CD4-positive, alpha-beta T cell treated with Interleukin-21 for 1 hour (primary cell): Measurements from ENCODE around the gene DNAJC30.
A peak's percentile ranks its signal among the peaks of the same experiment; 100 is the strongest.
"Not testable (repeated sequence)": the region's sequence is repeated elsewhere in the genome, so short reads cannot be mapped to it uniquely, and the experiment has no call there.

Experiments used
- DNase-seq: peaks from one replicate; pipeline ENCODE4 v3.0.0-alpha.2; 2020

Gene DNAJC30

DNA sequence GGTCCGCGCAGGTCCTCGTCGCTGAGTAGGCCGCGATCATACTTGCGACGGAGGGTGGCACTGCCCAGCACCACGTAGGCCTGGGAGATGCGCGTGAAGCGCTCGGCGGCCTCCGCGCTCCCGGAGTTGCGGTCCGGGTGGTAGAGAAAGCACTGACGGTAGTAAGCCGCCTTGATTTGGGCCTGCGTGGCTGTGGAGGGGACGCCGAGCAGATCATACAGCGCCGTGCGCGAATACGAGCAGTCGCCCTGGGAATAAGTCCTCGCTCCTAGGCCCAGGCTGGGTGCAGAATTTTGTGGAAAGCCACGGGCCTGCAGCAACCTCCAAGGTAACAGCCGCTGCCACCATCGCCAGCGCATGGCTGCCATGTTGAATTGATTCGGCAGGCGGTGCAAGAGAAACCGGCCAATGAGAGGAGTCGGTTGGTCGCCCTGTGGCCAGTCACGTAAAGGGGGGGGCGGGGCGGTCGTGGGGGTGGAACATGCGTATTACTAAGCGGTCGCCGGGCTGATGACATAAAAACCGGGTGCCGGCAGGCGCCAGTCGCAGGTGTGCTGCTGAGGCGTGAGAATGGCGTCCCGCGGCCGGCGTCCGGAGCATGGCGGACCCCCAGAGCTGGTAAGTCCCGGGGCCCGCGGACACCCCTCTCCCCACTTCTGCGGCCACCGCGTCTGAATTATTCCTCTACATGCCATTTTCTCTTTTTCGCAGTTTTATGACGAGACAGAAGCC lies at the start of gene DNAJC30, which contains the start of gene BUD23:
Gene DNAJC30 (minus strand): TSS at position 398 of the 732 bp plus-strand sequence. CDS start 30 bp downstream, at position 368.
Gene BUD23 (plus strand): TSS at position 542 of the 732 bp plus-strand sequence. CDS start 29 bp downstream, at position 571.
- peak; percentile 96 for DNase-seq

DNA sequence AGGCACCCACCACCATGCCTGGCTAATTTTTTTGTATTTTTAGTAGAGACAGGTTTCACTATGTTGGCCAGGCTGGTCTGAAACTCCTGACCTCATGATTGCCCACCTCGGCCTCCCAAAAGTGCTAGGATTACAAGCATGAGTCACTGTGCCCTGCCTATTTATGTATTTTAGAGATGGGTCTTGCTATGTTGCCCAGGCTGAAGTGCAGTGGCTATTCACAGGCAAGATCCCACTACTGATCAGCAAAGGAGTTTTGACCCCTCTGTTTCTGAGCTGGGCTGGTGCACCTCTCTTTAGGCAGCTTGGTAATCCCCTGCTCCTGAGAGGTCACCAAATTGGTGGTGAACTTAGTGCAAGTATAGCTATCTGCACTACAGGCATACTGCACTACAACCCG lies 49.1 kb upstream of the DNAJC30 start:
- no peak for DNase-seq

DNA sequence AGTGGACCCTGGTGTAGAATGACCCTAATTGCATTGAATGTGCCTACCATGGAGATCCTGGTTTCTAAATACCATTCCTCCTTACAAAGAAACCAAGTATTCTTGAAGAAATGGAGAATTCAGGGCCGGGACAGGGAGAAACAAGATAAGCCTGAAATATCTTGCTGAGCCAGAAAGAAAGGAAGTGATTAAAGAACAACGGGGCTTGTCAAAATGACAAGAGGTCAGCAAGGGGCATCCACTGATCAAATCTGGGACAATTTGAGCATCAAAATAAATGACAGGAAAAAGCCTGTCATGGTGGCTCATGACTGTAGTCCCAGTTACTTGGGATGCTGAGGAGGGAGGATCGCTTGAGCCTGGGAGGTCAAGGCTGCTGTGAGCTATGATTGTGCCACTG lies 47.2 kb upstream of the DNAJC30 start:
- no peak for DNase-seq

DNA sequence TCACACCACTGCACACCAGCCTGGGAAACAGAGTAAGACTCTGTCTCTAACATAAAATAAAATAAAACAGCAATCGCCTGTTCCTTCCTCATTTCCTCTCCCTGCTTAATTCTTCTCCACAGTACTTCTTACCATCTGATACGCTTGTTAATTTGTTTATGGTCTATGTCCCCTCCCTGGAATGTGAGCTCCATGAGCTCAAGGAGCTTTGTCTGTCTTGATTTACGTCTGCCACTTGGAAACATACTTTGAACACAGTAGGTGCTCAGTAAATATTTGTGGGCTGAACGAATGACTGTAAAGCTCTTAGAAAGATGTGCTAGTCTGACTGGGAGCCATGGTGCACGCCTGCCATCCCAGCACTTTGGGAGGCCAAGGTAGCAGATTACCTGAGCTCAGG lies 45.3 kb upstream of the DNAJC30 start:
- no peak for DNase-seq

DNA sequence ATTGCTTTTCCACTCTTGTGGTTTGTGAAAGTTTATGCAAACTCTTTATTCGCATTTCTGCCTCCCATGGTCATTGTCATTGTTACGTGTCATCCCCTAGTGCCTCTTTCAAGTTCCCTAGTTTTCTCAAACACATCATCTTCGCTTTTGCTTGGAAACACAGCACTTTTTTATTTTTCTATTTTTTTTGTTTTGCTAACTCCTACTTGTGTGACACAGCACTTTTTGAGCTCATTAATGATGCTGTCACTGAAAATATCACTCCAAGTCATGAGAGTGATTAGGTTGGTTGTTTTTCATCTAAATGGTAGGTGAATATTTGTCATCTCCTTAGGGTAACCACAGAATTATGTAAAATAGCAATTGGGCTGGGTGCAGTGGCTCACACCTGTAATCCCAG lies 44.7 kb upstream of the DNAJC30 start:
- no peak for DNase-seq

DNA sequence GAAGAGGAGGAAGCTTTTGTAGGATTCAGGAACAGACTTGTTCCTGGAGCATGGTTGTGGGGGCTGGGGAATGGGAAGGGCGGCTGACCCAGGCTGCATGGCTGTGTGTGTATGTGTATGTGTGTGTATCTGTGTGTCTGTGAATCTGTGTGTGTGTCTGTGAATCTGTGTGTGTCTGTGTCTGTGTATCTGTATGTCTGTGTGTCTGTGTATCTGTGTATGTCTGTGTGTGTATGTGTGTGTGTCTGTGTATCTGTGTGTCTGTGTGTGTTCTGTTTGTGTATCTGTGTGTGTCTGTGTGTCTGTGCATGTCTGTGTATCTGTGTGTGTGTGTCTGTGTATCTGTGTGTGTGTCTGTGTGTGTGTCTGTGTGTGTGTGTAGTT lies 42.8 kb upstream of the DNAJC30 start:
- DNase-seq, result no peak

DNA sequence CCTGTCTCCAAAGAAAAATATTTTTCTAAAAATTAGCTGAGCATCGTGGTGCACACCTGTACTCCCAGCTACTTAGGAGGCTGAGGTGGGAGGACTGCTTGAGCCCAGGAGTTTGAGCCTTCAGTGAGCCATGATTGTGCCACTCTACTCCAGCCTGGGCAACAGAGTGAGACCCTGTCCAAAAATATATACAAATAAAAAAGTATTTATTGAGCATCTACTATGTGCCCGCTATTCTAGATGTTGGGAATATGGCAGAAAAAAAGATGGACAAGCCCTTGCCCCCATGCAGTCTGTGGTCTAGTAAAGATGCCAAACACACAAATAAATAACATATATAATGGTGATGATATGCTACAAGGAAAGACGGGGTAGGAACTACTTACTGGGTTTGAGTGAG lies 40.6 kb upstream of the DNAJC30 start:
- no peak for DNase-seq

DNA sequence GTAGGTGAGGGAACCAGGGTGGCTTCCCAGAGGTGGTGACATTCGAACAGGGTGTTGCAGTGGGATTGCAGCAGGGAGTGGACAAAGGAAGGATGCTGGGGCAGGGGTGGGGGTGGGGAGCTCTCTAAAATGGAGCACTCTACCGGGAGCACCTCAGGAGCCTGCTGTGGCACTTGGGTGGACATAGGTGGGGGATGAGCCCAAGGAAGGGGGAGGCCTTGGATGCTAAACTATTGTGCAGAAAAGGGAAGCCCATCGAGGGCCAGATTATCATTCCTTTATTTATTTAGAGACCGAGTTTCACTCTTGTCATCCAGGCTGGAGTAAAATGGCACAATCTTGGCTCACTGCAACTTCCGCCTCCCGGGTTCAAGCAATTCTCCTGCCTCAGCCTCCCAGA lies 39.5 kb upstream of the DNAJC30 start:
- DNase-seq, result no peak

DNA sequence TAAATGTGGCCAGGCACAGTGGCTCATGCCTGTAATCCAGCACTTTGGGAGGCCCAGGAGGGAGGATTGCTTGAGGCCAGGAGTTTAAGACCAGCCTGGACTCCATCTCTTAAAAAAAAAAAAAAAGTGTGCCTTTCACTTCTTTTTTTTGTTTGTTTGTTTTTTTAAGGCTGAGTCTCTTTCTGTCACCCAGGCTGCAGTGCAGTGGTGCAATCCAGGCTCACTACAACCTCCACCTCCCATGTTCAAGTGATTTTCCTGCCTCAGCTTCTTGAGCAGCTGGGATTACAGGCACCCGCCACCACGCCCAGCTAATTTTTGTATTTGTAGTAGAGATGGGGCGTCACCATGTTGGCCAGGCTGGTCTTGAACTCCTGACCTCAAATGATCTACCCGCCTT lies 38.9 kb upstream of the DNAJC30 start:
- DNase-seq, result not testable (repeated sequence)

DNA sequence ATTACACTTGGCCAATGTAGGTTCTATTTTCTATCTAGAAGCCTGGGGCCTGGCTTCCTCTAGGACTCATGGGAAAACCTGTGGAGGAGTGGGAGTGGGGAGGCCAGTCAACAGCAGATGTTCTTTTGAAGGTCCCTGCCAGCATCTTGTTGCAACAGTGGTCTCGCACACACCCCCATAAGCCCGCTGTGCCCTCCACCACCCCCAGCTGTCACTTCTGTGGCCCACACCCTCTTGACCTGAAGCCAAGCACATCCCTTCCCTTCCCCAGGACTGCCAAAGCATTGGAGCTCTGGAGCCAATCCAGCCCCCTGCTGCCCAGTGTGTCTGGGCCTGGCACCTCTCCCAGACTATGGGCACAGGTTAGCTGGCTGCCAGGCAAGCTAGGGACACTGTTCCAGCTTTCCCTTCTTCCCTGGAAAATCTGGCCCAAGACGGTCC lies 38.1 kb upstream of the DNAJC30 start:
- no peak for DNase-seq

DNA sequence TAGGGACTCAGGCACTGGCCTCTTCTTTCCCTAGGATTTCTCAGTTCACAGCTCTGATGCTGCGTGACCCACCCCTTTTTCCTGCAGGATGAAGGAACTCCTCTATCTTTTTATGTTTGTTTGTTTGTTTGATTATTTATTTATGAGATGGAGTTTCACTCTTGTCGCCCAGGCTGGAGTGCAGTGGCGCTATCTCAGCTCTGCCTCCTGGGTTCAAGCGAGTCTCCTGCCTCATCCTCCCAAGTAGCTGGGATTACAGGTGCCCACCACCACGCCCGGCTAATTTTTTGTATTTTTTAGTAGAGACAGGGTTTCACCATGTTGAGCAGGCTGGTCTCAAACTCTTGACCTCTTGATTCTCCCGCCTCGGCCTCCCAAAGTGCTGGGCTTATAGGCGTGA lies 37.2 kb upstream of the DNAJC30 start:
- DNase-seq, result not testable (repeated sequence)

DNA sequence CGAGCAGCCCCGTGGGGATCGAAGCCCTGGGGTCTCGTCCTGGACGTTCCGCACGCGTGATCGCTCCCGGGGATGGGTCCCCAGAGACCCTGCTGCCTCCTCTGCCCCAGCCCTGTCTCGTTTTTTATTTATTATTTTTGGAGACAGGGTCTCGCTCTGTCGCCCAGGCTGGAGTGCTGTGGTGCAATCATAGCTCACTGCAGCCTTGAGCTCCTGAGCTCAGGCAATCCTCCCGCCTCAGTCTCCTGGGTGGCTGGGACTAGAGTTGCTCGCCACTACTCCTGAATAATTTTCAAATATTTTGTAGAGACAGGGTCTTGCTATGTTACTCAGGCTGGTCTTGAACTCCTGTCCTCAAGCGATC lies 36.5 kb upstream of the DNAJC30 start:
- DNase-seq, result no peak

DNA sequence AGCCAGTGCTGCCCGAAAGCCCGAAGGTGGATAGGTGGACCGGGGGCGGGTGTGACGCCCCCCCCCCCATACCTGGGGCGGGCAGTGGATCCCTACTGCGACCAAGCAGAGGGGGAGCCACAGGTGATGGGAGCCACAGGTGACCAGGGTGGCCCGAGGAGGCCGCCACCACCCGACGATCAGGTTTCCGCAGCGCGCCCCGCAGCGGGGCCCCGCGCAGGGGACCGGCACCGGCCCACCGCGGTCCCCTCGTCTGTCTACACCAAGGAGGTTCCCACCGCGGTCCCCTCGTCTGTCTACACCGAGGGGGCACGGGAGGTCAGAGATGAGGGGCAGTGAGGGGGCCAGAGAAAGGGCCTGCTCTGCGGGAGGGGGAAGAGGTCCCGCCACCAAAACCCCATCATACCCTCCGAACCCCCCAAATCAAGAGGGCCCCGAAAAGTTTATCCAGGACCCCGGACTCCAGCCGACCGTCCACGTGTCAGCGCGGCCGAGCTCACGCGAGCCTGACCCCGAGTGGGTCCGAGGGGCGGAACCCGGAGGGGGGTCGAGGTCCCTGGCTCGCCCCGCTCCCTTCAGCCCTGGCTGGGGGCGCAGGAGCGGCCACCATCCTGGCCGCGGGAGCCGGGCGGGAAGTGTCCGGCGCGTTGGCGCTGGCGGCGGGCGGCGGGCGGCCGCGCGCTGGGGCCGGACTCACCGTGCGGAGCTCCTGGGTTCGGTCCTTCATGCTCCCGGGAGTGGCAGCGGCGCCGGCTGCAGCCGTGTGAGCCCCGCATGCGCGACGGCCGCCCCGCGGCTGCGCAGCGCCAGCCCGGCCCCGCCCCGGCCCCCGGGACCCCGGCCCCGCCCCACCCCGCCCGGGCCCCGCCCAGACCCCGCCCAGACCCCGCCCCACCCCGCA lies 35.9 kb upstream of the DNAJC30 start, which contains the start of gene STX1A:
Gene STX1A (minus strand): TSS at position 765 of the 901 bp plus-strand sequence. CDS start 38 bp downstream, at position 727.
- DNase-seq, result peak; percentile 76

DNA sequence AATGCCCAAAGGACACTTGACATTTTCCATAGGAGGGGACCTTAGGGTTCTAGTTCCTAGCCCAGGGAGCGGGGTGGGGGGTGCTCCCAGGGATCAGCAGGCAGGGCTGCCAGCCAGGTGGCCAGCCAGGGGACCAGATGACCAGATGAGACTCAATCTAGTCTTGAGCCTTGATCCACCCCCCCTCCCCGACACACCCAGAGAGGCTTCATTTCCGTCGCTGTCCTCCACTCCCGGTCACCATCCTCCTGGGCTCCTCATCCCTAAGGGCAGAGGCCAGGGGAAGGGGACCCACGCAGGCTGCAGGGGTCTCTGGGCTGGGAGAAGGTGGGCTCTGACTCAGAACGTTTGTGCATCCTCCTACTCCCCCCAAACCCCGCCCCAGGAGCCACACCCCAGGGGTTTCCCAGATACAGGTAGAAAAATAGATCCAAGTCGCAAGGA lies 35.2 kb upstream of the DNAJC30 start:
- DNase-seq, result peak; percentile 29

DNA sequence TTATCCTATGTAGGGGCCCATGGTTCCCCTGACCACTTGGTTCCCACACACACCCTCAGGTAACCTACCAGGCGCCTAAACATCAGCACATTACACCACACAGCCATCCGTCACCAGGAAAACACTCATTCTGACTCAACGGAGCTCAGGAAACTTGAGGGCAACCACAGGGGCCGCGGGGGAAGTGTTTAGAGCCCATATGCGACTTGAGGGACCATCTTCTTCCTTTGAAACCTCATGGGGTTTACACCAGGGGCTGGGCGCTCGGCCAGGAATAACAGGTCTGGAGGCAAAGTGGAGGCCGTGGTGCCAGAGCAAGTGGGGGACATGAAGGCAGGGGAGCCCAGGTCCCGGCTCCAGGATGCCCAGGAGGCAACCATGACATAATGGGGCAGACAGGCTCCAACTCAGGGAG lies 34.7 kb upstream of the DNAJC30 start:
- peak; percentile 75 for DNase-seq

DNA sequence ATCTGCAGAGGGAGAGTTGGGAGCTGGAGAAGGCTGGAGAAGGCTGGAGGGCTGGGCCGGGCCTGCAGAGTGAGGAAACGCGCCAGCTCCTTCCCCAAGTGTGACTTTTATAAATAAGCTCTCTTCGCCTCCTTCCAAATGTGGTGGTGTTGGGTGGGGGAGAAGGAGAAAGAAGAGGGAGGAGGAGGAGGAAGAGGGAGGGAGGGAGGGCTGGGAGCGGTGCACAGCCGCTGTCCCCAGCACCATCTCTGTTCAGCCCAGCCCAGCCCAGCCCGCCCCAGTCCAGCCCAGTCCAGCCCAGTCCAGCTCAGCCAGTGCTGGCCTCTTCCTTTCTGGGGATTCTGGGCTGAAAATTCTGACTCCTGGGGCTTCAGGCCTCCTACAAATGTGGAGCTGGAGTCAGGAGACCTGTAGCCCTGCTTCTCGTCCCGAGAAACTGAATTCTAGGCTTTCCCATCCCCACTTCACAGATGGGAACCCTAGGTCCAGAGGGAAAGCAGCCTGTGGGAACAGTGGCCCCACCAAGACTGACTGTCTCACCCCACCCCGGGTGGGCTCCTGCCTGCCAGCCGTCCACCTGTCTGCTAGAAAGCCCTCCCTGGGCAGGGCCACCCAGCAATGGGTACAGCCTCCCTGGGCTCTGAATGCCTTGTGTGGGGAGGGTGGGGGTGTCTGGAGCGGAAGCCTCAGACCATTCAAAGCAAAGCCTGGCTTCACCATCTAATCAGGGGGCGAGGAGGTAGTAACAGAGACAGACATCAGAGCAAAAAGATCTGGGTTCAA lies 34.0 kb upstream of the DNAJC30 start:
- DNase-seq, result no peak

DNA sequence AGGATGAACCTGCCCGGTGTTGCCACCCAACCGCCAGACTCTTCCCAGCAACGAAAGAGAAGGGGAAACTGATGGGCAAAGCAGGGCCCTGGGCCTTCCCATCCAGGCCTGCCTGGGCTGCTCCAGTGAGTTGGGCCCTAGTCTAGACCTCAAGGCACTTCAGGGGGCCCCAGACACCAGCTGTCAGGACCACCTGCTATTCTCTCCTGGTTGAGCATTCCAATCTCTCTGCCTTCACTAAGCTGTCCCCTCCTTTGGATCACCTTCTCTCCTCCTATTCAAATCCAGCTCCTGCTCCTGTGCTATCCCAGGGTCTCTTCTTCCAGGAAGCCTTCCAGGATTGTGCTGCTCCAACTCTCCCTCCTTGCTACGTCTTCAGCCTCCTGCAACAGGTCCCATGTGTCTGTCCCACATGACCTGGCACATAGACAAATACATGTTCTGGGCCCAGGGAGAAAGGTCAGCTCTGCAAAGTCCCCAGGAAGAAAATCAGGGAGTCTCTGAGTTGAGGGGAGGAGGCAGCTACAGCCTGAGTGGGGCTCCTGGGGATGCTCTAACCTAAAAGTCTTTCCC lies 33.2 kb upstream of the DNAJC30 start:
- DNase-seq, result no peak

DNA sequence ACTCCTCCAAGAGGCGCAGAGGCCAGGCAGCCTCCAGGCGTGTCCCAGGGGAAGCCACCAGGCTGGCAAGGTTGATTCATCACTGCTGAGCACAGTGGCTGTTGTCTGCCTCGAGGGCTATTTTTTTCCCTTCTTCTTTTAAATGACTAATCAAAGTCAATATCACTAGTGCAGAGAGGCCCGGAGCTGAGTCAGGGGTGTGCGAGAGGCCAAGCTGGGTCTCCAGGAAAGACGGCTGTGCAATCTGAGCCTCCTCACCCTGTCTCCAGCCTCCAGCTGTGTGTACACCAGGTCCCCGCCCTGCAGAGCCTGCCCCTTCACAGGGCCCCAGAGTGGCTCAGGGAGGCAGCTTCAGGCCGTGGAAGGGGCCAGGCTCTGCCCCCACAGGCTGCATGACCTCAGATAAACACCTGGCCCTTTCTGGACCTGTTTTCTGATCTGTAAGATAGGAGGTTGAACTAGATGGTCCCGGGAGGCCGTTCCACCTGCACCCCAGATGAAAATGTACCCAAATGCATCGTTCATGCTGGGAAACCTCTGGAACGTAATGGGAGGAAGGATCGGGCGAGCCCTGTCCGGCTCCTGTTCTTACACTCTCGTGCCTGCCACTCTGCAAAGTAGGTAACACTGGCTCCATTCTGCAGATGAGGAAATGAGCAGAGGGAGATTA lies 32.5 kb upstream of the DNAJC30 start:
- no peak for DNase-seq

DNA sequence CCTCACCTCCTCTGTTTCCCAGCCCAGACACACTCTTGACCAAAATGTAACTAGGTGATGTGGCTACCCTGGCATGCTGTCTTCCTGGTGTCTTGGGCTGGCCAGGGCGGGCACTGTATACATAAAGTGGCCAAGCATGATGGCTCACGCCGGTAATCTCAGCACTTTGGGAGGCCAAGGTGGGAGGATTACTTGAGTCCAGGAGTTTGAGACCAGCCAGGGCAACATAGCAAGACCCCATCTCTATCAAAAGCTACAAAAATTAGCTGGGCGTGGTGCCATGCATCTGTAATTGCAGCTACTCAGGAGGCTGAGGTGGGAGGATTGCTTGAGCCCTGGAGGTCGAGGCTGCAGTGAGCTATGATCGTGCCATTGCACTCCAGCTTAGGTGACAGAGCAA lies 30.1 kb upstream of the DNAJC30 start:
- DNase-seq, result not testable (repeated sequence)

DNA sequence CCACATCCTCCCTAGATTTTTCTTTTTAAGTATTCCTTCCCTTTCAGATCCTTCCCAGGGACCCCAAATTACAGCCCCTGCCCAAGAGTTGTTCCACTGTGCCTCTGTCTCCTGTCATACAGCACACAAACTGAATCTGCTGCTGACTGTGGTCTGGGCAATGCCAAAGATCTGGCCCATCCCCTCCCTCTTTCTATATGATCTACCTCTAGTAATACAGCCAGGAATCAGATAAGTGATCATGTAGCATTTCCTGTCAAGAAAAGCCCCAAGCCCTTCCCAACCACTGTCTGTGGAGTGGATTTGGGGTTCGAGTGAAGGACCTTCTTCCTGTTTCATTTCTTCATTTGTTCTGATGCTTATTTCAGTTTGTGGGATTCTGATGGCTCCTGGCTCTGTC lies 29.5 kb upstream of the DNAJC30 start:
- no peak for DNase-seq

DNA sequence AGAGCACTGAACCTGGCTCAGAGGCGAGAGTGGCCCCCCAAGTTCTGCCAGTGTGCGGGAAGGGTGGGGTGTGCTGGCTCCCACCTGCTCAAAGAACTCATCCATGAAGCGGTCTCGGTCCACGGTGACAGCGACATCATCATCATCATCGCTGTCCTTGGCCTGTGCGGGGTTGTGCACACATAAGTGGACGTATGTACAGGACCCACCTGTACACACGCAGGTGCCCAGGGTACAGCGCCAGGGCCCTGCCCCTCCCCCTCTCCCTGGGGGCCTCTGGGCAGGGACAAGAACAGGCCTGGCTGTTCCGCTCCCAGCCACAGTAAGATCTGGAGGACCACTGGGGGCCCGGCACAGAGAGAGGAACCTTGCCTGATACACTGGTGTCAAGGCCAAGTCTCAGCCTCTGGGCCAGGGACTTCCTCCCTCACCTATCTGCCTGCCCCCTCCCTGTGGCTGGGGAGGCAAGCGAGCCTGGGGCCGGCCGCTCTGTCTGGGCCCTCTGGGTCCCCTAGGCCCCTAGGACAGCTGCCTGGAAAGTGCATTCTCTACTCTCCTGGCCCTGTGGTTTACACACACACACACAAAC lies 25.8 kb upstream of the DNAJC30 start:
- no peak for DNase-seq
